HG02642 (cell line): Measurements from ENCODE around the gene SMR3A.

Source experiments
- ATAC-seq: cut with Tn5 transposase; IDR thresholded peaks from one replicate; pipeline ENCODE4 v1.9.1; 2021; ENCODE audit warnings: mild to moderate bottlenecking; ENCODE audit not compliant: unreplicated experiment, poor library complexity

SMR3A gene

DNA sequence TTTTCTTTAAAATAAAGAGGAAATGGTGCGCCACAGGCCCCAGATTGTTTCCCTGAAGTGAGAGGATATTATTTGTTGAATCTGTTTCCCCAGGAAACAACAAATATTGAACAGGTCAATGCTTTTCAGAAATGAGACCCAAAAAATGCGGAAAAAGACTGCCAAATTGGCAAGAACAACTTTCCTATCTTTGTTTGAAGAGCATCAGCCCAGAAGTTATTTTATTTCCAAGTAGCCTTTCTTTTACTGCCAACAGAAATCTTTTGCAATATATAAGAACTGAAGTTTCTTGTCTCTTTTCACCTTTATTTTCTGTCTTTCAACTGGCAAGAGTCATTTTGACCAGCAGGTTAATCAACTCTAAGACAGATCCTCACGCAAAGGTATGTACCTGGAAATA is at the start of gene SMR3A:
Gene SMR3A, plus strand, starts transcription at position 301 of the 400 bp plus-strand sequence. CDS start 1,356 bp downstream, outside the sequence.
- no peak for ATAC-seq

DNA sequence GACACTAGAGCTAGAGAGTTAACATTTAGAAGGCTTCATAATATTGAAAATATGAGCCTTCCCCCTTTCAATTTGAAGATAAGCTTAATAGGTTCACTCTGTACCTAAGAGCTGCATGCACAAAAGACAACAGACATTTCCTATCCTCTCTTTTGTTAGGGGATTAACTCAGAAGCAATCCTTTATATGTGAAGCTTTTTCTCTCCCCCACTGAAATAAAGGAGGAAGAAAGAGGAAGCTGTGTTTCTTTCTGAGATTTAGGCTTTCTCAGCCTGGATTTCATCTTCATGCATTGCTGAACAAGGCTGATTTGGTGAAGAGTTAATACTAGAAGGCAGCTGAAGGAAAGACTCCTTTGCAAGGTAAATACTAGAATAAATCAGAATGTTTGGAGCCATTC is 46.8 kb upstream of the SMR3A start:
- ATAC-seq: no peak

DNA sequence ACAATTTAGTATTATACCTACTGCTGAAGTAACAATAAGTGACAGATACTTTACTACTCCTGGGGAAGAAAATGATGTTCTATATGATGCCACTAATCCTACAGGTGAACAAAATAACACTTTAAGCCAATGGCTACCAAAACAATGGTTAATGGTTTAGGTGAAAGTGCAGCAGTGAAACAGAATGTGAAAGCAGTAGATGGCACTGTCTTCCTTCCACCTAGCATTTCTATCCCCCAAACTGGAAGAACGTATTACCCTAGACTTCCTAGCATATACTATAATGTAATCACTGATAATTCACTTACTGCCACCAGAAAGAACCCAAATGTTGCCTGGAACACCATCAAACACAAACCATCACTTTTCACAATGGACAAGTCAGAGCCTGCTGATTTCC is 44.6 kb upstream of the SMR3A start:
- ATAC-seq: no peak

GRCh38 chr4:70326052-70326451 is 34.5 kb upstream of the SMR3A start:
- ATAC-seq: no peak

DNA sequence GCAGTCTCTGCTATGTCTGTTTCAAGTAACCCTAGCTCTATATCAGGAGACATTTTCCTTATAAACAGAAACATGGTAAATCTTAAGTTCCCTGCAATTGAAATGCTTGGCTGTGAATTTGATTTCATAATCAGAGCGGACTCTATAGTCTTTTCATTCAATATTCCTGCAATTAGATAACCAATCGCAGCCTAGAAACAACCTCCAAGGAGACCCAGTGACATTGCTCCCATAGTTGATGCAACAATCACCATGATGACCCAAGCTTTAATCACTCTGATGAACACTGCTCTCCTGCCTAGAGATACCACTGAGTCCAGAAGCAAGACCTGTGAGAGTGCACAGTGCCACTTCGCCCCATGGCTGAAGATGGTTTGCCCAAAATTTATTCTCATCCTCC is 25.9 kb upstream of the SMR3A start, which contains the start of gene CABS1:
Gene CABS1, plus strand, starts transcription at position 301 of the 400 bp plus-strand sequence. Its CDS starts 59 bp downstream, at position 360.
- no peak for ATAC-seq

- ATAC-seq: no peak
Observed at GRCh38 chr4:70336043-70336442, 24.5 kb upstream of the SMR3A start.

- ATAC-seq: no peak
Observed at GRCh38 chr4:70337886-70338420, 22.6 kb upstream of the SMR3A start.

GRCh38 chr4:70356185-70356584 is 4.4 kb upstream of the SMR3A start:
- ATAC-seq: no peak

DNA sequence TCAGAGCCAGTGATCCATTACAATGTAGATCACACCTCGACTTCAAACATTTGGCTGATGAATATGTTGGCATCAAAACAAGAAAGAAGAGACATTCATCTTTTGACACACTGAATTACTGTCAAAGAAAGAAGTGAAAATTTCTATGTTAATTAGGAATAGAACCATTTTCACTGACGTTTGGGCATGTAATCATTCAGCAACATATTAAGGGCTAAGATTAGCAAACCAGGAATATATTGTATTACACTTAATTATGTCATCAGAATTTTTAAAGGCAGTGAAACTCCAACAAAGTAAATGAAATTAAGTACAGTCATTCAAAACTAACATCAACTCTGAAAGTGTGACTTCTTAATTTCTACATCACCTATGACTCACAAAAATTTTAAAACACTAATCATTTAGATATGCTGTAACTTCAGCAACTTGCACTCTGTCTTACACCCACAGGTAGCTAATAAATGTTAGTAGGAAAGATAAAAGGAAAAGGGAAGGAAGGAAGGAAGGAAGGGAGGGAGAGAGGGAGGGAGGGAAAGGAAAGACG is 1.4 kb upstream of the SMR3A start:
- no peak for ATAC-seq

DNA sequence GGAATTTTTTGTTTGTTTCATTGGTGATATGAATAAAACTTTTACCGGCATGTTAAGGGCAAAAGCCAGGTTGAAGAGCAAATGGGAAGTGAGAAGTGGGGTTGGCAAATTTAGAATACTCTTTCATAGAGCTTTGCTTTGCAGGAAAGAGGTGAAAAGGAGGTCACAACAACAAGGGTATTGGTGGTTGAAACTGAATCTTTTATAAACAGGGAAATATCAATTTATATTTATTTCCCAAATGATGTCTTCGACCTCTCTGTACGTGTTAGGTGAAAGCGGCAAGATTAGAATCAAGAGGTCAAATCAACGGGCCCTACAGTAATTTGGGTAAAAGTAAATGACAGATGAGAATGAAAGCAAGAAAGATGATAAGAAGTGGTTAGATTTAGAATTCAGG is 3.4 kb downstream of the SMR3A start:
- ATAC-seq: no peak

GRCh38 chr4:70365479-70365878 is 4.9 kb downstream of the SMR3A start:
- ATAC-seq: no peak

DNA sequence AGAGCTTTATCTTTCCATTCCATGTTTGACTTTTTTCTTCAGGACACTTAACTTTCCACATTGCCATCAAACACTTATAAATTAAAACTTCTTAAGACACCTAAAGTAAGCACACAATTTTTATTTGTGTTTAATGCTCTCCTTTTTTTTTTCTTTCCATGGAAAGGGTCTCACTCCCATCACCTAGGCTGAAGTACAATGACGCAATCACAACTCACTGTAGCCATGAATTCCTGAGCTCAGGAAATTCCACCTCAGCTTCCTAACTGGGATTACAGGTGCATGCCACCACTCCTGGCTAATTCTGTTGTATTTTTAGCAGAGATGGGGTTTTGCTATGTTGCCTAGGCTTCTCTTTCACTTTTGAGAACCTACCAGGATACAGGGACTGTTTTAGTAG is 7.3 kb downstream of the SMR3A start:
- ATAC-seq: no peak

DNA sequence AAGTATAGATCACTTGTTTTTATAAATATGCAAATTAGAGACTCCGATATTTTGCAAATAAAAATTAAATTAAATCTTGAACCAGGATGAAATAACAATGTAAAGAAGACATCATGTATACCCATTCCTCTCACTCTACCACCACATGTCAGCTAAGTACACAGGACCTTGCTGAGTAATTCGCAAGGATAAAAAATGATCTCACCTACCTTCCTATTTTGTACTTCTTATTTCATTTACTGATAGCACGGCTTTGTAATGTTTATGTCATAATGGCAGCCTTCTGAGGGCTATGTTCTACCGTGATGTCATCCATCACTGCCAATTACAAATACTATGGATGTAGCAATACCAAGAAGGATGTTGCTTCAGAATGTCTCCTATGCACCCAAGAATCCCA is 11.4 kb downstream of the SMR3A start:
- ATAC-seq: no peak

DNA sequence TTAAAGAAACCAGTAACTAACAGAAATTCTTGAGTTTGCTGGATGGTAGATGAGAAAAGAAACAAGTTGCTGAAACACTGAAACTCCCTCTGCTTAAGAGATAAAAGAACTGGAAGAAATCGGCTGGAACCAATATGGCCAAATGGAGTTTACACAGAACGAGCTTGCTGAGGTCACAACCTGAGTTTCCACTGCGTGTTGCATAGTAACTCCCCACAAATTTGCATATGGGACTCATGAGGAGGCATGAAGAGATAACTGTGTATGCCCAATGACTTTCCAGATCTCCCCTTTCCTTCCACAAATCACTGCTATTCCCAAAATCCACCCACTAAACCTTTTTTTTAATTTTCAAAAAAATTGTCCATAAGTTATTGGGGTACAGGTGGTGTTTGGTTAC is 12.2 kb downstream of the SMR3A start:
- ATAC-seq: no peak

DNA sequence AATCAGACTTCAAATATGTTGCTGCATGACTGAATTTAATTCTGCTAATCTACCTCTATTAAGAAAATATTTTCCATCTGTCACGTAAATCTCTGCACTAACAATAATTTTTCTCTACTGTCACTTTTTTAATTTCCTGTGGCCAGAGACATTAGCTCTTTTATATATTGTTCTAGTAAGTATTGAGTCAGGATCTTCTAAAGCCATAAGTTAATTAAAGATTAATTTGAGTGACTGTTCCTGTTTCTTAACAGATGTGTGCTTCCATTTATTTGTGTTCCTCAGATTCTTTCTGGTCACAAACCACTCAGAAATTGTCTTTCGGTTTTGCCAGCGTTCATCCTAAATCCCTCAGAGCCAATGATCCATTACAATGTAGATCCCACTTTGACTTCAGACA is 20.0 kb downstream of the SMR3A start:
- no peak for ATAC-seq

- ATAC-seq: no peak
Observed at GRCh38 chr4:70382691-70383181, 22.2 kb downstream of the SMR3A start, which contains the start of gene SMR3B. Gene SMR3B (plus strand): TSS chr4:70383131. CDS start chr4:70384511, 1,380 bp downstream.

DNA sequence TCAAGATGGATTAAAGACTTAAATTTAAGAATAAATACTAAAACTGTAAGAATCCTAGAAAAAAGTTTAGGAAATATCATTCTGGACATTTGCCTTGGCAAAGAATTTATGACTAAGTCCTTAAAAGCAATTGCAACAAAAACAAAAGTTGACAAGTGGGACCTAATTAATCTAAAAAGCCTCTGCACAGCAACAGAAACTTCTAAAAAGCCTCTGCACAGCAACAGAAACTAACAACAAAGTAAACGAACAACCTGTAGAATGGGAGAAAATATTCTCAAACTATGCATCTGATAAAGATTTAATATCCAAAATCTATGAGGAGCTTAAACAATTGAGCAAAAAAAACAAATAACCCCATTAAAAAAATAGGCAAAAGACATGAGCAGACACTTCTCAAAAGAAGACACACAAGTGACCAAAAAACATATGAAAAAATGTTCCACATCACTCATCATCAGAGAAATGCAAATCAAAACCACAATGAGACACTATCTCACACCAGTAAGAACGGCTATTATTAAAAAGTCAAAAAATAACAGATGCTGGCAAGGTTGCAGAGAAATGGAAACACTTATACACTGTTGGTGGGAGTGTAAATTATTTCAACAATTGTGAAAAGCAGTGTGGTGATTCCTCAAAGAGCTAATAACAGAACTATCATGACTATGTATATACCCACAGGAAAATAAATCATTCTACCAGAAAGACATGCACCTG is 31.7 kb downstream of the SMR3A start:
- ATAC-seq: peak; percentile 64

- ATAC-seq: no peak
Observed at GRCh38 chr4:70397580-70397979, 37.0 kb downstream of the SMR3A start, which contains the start of gene OPRPN. Gene OPRPN (plus strand): TSS chr4:70397940. CDS start chr4:70399286, 1,346 bp downstream.

- peak; percentile 48 for ATAC-seq
Observed at GRCh38 chr4:70399319-70399718, 38.8 kb downstream of the SMR3A start.

DNA sequence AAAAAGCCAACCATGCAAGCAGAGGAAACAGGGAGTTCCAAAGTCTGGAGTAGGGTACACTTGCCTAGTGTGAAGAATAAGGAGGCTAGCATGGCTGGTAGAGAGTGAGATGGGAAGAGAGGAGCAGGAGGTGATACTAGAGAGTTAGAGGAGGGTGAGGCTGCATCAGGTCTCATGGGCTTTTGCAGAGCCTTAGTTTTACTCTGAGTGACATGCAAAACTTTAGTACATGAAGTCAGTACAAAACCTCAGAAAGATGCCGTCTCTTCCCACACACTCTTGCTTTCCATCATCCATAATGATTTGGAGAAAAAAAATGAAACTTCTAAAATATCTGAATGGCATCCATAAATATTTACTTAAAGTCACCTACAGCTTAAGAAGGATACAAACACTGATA is 42.2 kb downstream of the SMR3A start:
- peak; percentile 46 for ATAC-seq

DNA sequence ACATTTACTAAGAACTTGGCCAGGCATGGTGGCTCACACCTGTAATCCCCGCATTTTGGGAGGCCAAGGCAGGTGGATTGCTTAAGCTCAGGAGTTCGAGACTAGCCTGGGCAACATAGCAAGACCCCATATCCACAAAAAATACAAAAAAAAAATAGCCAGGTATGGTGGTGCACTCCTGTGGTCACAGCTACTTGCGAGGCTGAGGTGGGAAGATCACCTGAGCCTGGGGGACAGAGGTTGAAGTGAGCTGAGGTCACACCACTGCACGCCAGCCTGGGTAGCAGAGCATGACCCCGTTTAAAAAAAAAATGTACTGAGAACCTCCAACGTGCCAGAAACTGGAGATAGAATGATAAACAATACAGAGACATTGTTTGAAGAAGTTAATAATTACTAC is 45.2 kb downstream of the SMR3A start:
- ATAC-seq: no peak
